GM18511 (cell line): ENCODE data around the gene CDC20.
"Not testable (repeated sequence)": the region's sequence is repeated elsewhere in the genome, so short reads cannot be mapped to it uniquely, and the experiment has no call there.

Experiments used
- ATAC-seq: cut with Tn5 transposase; IDR thresholded peaks from one replicate; pipeline ENCODE4 v1.9.1; 2021; ENCODE audit warnings: mild to moderate bottlenecking, moderate library complexity; ENCODE audit not compliant: unreplicated experiment

Gene CDC20

DNA sequence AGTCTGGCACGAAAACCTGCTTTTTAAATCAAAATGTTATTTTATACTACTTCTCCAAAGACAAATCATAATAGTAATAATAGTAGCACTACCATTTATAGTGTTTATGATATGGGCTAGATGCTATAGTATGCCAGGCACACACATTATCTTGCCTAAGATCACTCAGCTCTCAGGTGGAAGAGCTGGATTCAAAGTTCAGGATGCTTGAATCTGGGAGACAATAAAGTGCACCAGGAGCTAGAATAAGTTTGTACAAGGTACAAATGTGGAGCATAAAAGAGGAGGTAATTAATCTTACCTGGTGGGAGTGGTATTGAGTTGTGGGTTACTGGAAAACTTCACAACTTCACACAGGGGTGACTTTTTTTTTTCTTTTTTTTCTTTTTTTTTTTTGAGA lies 19.1 kb downstream of the CDC20 start:
- no peak for ATAC-seq

DNA sequence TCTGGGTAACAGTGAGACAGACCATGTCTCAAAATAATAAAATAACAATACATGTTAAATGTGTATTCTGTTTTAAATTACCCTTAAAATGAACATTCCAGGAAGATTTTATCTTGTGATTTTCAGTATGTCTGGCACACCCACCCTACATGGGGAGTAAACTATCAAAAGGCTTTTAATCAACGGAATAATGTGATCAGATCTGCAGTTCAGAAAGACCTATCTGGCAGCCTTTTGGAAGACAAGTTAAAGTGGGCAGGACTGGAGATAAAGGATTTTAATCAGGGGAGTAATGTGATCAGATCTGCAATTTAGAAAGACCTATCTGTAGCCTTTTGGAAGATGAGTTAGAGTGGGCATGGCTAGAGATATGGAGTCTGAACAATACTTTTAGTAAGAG lies 20.7 kb downstream of the CDC20 start:
- ATAC-seq = no peak

DNA sequence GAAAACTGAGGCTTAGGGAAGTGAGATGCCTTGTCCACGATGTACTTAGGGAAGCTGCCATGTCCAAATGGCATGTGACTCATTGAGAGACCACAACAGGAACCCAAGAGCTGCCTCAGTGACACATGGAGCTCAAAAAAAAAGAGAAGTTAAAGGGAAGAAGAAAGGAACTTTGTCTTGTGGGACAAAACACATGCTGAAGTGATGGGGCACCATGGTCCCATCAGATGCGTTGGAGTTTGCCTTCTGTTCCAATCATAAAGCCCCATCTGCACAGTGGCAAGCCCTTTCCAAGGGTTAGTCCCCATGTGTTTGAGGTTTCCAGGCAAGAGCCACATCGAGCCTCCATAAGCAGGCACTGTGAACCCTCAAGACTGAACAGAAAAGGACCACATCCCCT lies 22.8 kb downstream of the CDC20 start:
- ATAC-seq = no peak

DNA sequence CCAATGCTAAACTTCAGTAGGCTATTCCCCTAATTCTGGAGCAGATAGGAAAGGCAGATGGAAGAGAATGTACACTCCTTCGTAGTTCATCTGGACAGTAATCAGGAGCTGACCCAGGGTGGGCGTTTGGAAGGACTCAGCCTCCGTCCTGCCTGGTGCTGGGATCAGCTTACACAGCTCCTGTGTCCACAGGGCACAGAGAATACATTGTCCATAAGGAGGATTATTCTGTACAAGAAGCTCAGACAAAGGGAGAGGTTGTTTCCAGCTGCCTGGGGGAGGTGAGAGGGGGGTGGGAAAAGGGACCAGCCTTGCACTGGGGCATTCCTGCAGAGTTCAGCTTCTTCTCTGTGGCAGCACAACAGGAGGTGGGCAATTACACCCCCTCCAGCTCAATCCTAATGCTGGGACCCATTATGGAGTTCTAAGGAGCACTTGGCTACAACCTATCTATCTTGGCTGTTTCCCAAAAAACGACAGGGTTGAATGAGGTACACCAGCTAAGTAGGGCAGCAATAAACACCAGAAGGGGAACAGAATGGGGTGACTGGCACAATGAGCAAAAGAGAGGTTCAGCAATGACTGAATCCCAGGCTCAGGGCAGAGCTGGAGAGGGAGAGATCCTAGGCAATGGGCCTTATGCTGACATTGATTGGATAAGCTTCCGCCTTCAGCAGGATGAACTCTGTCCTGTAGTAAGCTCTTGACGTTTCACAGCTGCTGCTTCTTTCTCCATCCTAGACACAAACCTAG lies 23.4 kb downstream of the CDC20 start:
- no peak for ATAC-seq

DNA sequence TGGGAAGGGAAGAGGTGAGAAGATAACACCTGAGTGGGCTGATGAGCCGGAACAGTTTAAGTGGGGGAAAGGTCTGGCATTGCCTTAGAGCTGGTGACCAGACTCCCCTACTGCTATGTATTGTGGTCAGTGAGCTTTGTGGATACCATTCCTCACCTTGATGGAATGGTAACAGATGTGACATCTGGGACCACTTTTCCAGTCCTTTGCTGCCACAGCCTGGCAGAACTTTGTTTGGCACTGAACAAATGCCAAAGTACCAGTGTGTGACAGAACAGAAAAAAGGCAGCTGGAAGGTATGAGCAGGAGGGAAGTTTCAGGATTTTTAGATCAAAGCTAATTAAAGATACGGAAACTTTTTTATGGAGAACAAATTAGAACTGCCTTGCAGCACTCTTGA lies 24.7 kb downstream of the CDC20 start:
- ATAC-seq = no peak

DNA sequence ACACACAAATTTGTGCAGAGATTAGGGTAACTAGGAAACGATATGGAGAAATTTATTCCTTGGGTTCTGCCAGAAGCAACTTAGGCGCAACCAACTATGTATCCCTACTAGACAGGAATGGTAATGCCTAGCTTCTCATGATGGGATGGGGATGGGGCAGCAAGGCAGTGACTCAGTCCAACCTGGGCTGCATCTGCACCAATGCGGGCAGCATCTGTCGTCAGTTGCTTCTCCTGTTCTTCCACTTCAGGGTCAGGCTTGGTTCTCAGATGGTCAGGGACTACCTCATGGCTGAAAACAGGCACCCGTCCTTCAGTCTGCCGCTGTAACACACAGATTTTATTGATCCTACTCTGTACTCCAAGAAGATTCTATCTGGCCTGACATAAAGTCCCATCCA lies 27.9 kb downstream of the CDC20 start:
- ATAC-seq = no peak

DNA sequence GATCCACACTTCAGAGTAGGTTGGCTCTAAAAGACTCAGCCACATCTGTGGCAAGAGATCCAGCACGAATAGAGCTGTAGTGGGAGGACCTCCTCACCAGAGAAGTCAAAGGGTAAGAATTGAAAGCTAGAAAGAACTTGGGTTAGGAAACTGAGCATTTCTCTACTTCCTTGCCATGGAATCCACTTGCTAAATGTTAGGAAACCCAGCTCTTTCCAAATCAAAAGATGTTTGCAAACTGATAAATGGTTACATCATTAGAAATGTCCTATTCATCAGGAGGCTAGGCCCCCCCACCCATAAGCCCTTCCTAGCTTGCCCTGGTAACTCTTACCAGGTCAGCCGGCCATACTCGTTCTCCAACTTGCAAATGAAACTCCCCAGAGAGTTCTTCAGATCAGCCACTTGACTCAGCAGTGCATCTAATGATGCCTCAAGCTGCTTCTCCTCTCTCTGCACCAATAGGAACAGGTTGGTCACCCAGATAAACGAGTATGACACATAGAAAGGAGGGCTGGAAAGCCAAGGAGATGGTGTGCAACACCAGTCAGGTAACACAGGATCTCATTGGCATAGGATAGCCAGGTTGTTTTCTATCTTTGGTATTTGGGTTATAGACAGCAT lies 29.3 kb downstream of the CDC20 start:
- no peak for ATAC-seq

DNA sequence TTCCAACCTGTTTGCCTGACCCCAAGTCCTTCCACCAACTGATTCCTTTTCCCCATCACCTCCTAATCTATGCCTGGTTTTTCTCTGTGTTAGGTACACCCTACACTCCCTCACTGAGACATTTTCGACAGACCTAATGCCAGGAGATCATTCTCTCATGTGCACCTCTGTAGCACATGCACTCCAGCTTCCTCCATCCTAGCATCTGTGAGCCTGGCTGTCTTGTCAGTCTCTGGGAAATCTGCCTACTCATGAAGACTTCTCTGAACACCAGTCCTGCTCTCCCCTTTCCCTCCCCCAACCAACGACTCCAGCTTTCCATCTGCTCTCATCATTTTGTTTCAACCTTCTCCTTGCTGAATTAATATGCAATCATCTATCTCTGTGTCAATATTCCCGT lies 29.8 kb downstream of the CDC20 start:
- no peak for ATAC-seq

DNA sequence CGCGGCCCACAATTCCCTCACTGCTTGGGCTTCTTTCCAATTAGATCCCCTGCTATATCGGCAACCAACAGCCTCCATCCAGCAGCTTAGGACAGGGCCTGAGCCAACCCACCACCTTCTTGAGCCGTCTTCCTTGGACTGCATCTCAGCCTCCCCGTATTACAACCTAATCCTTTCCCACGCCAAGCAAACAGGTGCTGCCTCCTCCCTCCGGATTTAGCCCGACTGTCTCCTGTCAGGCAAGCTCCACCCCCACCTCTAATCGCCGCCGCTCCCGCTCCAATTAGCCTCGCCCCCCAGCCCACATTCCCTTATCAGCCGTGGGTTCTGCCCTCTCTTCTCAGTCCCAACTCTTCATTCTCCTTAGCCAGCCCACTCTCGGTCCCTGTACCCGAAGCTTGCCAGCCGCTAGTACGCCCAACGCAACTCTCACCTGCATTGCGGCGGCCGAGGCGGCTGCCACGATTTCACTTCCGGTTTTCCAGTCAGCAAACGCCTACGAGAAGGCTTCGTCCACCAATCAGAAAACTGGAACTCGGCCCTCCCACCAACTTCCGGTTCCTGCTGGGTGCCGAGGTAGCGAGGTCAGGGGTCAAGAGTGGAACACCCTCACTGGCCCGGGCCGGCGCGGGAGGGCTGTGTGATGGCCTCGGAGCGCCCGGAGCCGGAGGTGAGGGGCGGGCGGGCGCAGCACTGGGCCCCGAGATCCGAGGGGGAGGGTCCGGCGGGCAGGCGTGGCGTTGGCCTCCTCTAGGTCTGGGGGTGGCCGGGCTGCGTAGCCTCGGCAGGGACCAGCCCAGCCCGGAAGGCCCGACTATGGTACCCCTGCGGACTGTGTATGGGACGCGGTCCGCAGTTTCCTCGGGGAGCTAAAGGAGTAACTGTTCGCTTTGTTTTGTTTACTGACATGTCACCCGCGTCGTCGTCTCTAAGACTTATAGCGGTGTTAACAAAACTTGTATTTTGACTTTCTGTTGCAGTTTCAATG lies 30.8 kb downstream of the CDC20 start, which contains the start of the genes MED8 and SZT2:
TSS of gene MED8 (minus strand) at position 475 of the 988 bp plus-strand sequence. CDS start at position 439, 36 bp downstream.
TSS of gene SZT2 (plus strand) at position 574 of the 988 bp plus-strand sequence. CDS start at position 644, 70 bp downstream.
- peak; percentile 94 for ATAC-seq

DNA sequence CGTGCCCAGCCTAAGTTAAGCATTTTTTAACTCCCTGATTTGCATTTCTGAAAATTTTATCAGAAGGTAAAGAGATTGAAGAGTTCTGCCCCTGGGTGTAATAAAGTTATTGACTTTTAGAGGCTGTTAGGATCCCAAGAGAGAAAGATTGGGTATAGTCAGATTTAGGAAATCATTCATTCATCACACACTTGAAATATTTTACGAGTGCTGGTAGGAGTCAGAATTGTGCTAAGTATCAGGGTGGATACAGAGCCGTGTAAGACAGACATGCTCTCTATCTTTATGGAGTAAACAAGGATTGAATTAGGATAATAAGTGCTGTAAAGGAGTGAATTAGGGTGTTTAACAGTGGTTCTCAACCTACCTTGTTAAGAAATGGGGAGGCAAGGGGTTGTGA lies 33.9 kb downstream of the CDC20 start:
- no peak for ATAC-seq

DNA sequence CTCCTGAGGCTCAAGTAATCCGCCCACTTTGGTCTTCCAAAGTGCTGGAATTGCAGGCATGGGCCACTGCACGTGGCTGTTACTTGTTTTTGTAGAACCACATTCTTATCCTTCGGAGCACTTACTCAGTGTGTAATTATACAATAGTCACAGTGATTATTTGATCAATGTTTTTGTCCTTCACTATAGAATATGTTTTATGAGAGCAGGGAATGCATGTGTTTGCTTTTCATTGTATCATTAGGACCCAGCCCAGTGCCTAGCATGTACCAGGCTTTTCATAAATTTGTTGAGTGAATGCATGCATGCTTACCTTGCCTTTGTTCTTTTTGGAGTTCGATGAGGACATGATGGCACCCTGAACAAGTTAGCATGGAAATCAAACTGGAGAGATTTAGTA lies 36.7 kb downstream of the CDC20 start:
- ATAC-seq = no peak

DNA sequence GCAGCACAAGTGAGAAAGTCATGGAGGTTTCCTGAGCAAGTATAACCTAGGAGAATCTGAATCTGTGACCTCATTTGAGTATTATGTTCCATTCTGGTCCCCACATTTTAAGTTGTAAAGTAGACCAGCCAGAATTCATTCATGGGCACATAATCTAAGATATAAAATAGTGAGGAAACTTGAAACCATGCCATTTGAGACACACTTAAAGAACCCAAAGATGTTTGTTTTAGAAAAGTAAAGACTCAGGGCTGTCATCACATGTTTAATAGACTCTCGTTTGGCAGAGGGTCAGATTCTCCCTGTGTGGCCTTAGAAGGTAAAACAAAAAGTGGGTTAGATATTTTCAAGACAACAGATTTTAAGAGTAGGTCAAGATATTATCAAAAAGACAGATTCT lies 37.3 kb downstream of the CDC20 start:
- ATAC-seq = no peak

DNA sequence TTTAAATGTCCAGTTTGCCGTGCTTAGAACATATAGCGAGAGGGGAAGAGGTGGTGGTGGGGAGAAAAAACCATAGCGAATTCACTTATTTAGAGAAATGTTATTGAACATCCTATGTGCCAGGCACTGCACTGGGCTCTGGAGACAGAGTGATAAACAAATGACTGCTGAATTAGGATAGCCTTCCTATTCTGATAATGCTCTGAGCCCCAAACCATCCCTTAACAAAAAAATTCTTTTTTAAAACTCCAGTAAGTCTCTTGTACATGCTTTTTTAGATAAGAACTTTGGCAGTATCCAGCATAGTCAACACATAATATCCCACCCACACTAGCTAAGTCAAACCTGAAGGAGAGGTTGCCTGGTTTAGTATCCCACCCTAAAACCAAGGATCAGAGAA lies 39.4 kb downstream of the CDC20 start:
- no peak for ATAC-seq

DNA sequence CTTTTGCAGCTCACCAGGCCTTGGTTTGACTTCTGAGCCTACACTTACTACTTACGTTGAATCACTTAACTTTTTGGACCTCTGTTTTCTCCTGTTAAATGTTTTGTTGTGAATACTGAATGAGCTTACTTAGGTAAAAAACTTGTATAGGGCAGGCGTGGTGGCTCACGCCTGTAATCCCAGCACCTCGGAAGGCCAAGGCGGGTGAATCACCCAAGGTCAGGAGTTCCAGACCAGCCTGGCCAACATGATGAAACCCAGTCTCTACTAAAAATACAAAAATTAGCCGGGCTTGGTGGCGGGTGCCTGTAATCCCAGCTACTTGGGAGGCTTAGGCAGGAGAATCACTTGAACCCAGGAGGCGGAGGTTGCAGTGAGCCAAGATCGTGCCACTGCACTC lies 41.7 kb downstream of the CDC20 start:
- not testable (repeated sequence) for ATAC-seq

DNA sequence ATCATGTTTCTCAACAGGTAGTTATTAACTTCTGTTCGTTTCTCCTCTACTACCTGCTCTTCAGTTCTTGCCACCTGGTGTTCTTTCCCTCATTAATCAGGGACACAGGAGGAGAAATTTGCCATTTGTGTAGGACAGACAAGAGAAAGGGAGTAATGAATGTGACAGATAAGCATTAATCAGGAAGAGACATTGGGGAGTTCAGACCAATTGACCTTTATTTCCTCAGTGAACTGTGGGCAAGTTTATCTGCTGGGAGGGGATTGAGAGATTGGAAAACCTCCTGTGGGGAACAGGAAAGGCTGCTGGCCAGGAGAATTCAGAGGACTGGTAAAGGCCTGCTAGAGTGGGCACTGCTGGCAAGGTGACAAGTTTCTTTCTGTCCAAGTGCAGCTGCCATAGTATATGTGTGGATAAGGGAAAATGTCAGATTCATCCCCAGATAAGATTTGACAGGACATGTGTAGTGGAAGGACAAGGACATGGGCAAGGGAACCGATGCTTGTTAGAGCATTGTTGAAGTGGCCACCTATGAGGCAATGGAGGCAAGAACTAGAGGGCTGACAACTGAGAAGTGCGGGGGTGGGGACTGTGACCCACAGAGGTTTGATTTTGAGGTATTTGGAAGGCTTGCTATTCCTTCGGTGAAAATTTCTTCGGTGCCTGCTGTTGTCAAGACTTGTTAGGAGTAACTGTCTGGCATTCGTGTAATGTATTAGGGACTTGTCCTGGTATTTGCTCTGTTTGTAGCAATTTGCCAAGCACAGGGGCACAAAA lies 43.5 kb downstream of the CDC20 start:
- no peak for ATAC-seq

DNA sequence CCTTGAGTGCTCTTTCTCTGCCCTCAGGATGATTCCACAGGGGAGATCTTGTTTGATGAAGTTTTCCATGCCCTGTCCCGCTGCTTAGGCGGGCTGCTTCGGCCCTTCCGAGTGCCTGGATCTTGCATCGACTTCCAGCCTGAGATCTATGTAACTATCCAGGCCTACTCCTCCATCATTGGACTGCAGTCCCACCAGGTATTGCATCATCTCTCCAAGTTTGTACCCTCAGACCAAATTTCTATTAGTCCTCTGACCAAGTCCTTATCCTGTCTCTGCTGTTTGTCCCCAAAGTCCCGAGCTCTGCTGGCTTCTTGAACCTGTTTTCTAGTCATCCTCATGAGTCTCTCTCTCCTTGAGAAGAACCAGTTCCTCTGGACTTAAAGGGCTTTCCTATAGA lies 45.6 kb downstream of the CDC20 start:
- no peak for ATAC-seq

DNA sequence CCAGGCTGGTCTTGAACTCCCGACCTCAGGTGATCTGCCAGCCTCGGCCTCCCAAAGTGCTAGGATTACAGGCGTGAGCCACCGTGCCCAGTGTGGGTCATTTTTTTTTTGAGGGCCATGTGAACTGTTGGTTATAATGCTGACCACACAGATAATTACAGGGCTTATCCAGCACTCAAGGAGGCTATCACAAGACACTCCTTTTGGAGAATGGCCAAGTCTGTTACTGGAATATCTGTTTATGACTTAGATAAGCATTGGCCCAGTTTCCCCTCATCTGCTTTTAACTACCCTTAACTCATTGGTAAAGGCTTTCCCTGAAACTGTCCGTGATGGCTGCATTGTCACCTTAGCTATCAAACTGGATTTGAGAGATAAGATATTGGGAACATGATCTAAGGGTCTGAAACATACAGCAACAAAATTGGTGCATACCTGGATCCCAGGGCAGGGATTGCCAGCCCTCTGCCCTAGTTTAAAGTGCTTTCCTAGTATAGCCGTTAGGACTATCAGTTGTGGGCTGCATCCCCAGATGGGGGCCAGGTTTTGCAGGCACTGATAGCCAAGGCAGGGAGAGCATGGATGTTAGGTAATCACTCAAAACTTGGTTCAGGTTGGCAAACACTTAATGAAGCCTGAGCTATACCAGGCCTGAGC lies 46.6 kb downstream of the CDC20 start:
- no peak for ATAC-seq

DNA sequence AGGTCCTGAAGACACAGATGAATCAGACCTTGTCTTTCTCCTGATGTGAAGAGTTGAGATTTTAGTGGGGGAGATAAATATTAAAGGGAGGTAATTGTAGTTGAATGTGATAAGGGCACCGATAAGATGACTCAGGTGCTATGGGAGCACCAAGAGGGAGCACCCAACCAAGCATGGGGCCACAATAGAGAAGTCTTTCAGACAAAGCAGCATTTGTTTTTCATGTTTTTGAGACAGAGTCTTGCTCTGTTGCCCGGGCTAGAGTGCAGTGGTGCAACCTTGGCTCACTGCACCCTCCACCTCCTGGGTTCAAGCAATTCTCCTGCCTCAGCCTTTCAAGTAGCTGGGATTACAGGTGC lies 47.1 kb downstream of the CDC20 start:
- no peak for ATAC-seq

DNA sequence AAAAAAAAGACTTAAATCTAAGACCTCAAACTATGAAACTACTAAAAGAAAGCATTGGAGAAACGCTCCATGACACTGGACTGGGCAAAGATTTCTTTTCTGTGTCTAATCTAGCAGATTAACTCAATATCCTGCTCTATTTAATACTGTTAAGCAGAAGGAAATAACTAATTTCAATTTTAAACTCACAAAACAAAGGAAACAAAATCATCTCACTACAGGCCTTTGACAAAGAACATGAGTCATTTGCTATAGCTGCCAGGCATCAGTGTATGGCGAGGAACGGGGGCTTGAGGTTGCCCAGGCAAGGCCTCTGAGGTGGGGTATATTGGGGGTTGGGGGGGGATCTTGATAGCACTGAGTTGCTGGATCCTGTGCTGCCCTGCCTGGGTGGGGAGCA lies 51.8 kb downstream of the CDC20 start:
- ATAC-seq = no peak
